Uterus (tissue), 2 donors: ENCODE results near the gene FDXR.

Experiments used
- CTCF ChIP-seq, 4 experiments: fragments of 200-600 bp in 2 of 4; fragments of 450-650 bp in 2 of 4; sonication (generic) in 2 of 4; IDR thresholded peaks; one replicate each; pipeline ENCODE4 v1.5.1; 2016 to 2019; ENCODE audit warnings: antibody characterized with exemption in 4 of 4, mild to moderate bottlenecking in 2 of 4, moderate library complexity in 1 of 4
- POLR2A ChIP-seq, 2 donors: fragments of 450-650 bp; IDR thresholded peaks; one replicate each; pipeline ENCODE4 v1.6.1; 2016; ENCODE audit warnings: antibody characterized with exemption in 2 of 2, mild to moderate bottlenecking in 1 of 2, moderate library complexity in 1 of 2

DNA sequence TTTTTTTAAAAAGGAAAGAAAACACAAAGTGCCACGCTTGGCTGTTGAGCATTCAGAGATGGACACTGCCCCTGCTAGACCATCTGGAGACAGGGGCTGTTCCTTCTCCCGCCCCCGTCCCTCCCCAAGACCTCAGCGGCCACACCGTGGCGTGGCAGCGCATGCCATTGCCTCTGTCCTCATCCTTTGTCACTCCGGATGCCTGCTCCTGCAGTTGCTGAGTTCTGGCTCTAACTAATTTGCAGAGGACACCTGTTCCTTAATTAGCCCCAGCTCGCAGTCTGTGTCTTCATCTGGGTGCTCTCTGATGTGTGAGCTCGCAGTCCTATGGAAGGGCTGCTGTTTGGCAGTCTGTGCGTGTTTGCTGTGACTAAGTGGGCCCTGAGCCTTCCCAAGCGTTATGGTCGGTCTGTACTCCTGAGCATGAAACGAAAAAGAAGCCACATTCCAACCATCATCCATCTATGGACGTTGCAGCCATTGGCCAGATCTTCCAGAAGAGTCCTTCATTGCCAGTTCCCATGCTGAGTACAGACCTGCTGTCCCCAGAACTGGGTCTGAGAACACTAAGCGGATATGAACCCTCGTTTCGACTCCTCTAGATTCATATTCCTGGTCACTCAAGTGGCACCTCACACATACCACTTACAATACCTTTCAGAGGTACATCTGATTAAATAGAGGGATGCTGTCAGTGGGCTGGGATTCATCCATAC is 55.7 kb downstream of the FDXR start:
- no peak for TF ChIP-seq POLR2A (IDR thresholded peaks at IDR 0.05)
- TF ChIP-seq CTCF (IDR thresholded peaks at IDR 0.05): no peak
